Esophagus muscularis mucosa (tissue), 4 donors: Measurements from ENCODE around the gene TNRC6A. TPM values are rescaled to one million over a fixed set of nuclear protein-coding genes. Genes with fewer than 3 reads are reported as not detected.

Experiments used
- DNase-seq: peaks from one replicate; pipeline ENCODE4 v3.0.0-alpha.2; 2017; ENCODE audit errors: extremely low spot score
- H3K27ac ChIP-seq, 4 donors: fragments of 200-600 bp; sonication (generic); replicated peaks in 1 of 4; 1 replicate in 3 of 4; 2 replicates in 1 of 4; pipeline ENCODE4 v1.5.1; 2016 to 2019; ENCODE audit warnings: mild to moderate bottlenecking in 1 of 4
- H3K27me3 ChIP-seq, 4 donors: fragments of 200-600 bp; sonication (generic); one replicate each; pipeline versions ENCODE4 v1.5.1 to v1.6.0; 2016 to 2019
- H3K36me3 ChIP-seq, 4 donors: fragments of 200-600 bp; sonication (generic); one replicate each; pipeline ENCODE4 v1.5.1; 2016 to 2019
- H3K4me1 ChIP-seq, 4 donors: fragments of 200-600 bp; sonication (generic); one replicate each; pipeline ENCODE4 v1.5.1; 2016 to 2019
- H3K4me3 ChIP-seq, 4 donors: fragments of 200-600 bp; sonication (generic); 1 replicate in 2 of 4; 2 replicates in 2 of 4; pipeline ENCODE4 v1.5.1; 2016 to 2019; ENCODE audit warnings: mild to moderate bottlenecking in 4 of 4, moderate library complexity in 1 of 4
- H3K9me3 ChIP-seq, 4 donors: fragments of 200-600 bp; sonication (generic); 1 replicate in 3 of 4; 2 replicates in 1 of 4; pipeline ENCODE4 v1.5.1; 2016 to 2019
- EP300 ChIP-seq: sonication (generic); formaldehyde crosslinking; IDR thresholded peaks from one replicate; pipeline ENCODE4 v1.6.1; 2017; ENCODE audit warnings: antibody characterized with exemption
- POLR2A ChIP-seq: fragments of 450-650 bp; IDR thresholded peaks from one replicate; pipeline ENCODE4 v1.6.1; 2017; ENCODE audit warnings: antibody characterized with exemption, moderate library complexity, mild to moderate bottlenecking, low read depth
- POLR2AphosphoS5 ChIP-seq, 2 donors: sonication (generic); formaldehyde crosslinking; IDR thresholded peaks; one replicate each; pipeline ENCODE4 v1.6.1; 2017; ENCODE audit warnings: antibody characterized with exemption in 2 of 2
- WGBS: methylation state at CpG from one replicate; pipeline ENCODE4 v1.1.5; 2018; 5-methylcytosine and 5-hydroxymethylcytosine counted together
- intact Hi-C: fragments of 100-400 bp; cut with DNase I; formaldehyde crosslinking; loops from one replicate; pipeline ENCODE4 v1.15.1; 2023
- total RNA-seq, 4 donors: library from RNA; depleted of rRNA; stranded (reverse); fragments of >200 nt; gene quantifications; one replicate each; pipeline versions ENCODE4 v1.1.0 to v1.2.1, GENCODE V29; 2016
- TF ChIP-seq, protein P1 (sequence below), 3 experiments: fragments of 200-600 bp in 2 of 3; fragments of 450-650 bp in 1 of 3; sonication (generic) in 2 of 3; IDR thresholded peaks; one replicate each; pipeline ENCODE4 v1.5.1; 2017 to 2019; ENCODE audit warnings: antibody characterized with exemption in 3 of 3, mild to moderate bottlenecking in 2 of 3, moderate library complexity in 1 of 3

Gene TNRC6A
- total RNA-seq, 4 donors from 2014 or later: 44.1 to 50.7 (median 46.4) TPM

DNA sequence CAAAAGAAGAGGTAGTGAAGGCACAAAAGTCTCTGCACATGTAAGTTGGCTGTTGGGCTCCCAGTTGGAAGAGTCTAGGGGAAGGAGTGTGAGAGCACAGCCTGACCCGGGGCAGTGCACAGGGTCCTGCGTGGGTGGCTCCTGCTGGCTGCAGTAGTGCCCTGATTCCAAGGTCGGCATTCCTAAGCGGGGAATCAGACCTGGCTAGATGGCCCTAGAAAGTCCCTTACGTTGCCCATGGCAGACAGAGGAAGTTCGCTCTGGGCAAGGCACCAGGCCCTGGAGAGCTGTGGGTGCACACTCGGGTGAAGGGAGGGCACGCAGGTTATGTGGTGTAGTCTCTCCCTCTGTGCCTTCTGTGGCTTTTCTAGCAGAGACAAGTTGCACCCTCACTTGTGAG, 93.5 kb downstream of the TNRC6A start:
- intact Hi-C loops: no loop called here
- no peak overlapping the region for H3K27ac ChIP-seq
- TF ChIP-seq, protein P1, sequence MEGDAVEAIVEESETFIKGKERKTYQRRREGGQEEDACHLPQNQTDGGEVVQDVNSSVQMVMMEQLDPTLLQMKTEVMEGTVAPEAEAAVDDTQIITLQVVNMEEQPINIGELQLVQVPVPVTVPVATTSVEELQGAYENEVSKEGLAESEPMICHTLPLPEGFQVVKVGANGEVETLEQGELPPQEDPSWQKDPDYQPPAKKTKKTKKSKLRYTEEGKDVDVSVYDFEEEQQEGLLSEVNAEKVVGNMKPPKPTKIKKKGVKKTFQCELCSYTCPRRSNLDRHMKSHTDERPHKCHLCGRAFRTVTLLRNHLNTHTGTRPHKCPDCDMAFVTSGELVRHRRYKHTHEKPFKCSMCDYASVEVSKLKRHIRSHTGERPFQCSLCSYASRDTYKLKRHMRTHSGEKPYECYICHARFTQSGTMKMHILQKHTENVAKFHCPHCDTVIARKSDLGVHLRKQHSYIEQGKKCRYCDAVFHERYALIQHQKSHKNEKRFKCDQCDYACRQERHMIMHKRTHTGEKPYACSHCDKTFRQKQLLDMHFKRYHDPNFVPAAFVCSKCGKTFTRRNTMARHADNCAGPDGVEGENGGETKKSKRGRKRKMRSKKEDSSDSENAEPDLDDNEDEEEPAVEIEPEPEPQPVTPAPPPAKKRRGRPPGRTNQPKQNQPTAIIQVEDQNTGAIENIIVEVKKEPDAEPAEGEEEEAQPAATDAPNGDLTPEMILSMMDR (IDR thresholded peaks at IDR 0.05): no peak
- no peak for TF ChIP-seq POLR2AphosphoS5 (IDR thresholded peaks at IDR 0.05)
- no peak for TF ChIP-seq EP300
- no peak for TF ChIP-seq POLR2A
- no peak for DNase-seq
- WGBS: 88% methylated on average over 1 of the region's 8 CpGs
- no peaks in the 10 kb centered on the region for H3K27me3 ChIP-seq
- peaks cover 4 to 11% (median 9%) of the 10 kb centered on the region in 4 donors for H3K4me1 ChIP-seq
- H3K4me3 ChIP-seq: no peak overlapping the region
- no peaks in the 10 kb centered on the region for H3K9me3 ChIP-seq
- peaks cover 68 to 100% (median 86%) of the 10 kb centered on the region in 4 donors for H3K36me3 ChIP-seq

DNA sequence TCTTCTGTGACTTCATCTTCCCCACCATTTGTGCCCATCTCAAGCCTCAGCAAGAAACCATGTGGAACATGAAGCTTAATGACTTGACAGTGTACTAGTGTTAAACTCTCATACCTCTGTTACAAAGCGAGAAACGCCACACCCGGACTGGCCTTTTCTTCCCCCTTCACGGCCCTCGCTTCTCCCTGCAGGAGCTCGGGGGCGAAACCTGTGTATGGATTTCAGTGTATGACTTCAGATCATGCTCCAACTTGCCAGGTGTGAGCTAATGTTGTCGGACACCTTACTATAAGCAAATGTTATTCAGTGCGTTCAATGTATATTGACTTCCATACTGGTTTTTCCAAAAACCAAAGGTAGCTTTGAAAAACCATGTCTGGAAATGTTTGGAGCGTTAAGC, 96.2 kb downstream of the TNRC6A start:
- H3K4me1 ChIP-seq: peaks cover 4 to 8% (median 5%) of the 10 kb centered on the region in 4 donors
- H3K27ac ChIP-seq: peak overlapping the region in 3 of 4 donors; percentile 27 to 36 (median 33)
- 77% methylated on average over 10 of the region's 10 CpGs for WGBS
- H3K36me3 ChIP-seq: peaks cover 46 to 80% (median 77%) of the 10 kb centered on the region in 4 donors
- no peaks in the 10 kb centered on the region for H3K27me3 ChIP-seq
- intact Hi-C loops: no loop called here
- TF ChIP-seq POLR2AphosphoS5 (IDR thresholded peaks at IDR 0.05) (no peak), POLR2A (no peak), EP300 (no peak)
- TF ChIP-seq, protein P1 (IDR thresholded peaks at IDR 0.05): no peak
- no peak overlapping the region for H3K4me3 ChIP-seq
- no peaks in the 10 kb centered on the region for H3K9me3 ChIP-seq
- DNase-seq: no peak

DNA sequence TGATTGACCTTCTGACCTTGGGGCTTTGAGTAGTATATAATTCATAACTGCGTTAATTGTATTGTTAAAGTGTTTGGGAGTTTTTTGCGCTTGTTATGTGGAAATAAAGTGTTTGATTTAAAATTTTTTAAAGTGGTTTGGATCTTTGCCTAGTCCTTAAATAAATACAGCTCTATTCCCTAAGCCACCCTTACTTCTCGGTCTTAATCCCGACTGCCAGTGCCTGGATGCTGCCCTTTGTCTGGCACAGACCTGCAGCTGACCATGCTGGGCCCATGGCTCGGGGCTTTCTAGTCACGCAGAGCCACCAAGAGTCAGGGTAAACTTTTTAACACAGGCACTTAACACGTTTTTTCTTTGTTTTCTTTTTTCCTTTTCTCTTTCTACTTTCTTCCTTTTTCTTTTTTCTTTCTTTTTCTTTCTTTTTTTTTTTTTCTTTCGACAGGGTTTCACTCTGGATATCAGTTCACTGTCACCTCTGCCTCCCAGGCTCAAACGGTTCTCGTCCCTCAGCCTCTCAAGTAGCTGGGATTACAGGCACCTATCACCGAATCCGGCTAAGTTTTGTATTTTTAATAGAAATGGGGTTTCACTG, 96.7 kb downstream of the TNRC6A start:
- peaks cover 41 to 75% (median 72%) of the 10 kb centered on the region in 4 donors for H3K36me3 ChIP-seq
- DNase-seq: no peak

DNA sequence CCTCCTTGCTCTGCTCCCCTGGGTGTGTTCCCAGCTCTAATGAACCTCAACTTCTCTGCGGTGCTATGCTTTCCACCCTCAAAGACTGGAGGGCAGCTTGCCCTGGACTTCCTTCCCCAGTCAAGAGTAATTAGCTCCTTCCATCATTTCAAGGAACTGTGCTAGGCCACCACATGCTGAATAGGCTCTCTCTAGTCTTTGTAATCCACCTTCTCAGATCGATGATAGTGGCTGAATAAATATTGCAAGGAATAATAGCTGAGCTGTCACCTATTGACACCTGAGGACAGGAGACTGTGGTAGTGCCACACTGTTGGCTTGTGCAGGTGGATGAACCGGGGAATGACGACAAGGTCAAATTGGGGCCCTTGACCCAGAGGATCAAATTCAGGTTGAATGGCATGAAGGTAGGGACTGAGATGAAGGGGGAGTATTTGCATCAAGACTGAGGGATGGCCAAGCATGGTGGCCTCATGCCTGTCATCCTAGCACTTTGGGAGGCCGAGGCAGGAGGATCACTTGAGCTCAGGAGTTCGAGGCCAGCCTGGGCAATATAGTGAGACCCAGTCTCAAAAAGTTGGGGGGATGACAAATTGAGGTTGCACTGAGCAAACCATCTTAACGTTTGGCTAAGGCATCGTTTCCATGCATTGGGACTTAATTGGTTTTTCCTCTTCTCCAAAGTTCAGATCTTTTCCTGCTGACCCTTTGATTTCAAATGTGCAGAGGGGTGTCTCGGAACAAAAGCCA, 97.5 kb downstream of the TNRC6A start:
- no peaks in the 10 kb centered on the region for H3K27me3 ChIP-seq
- peaks cover 33 to 67% (median 64%) of the 10 kb centered on the region in 4 donors for H3K36me3 ChIP-seq
- DNase-seq: no peak
- TF ChIP-seq POLR2AphosphoS5 (IDR thresholded peaks at IDR 0.05) (no peak), EP300 (no peak), POLR2A (no peak)
- TF ChIP-seq, protein P1 (IDR thresholded peaks at IDR 0.05): no peak
- H3K4me1 ChIP-seq: peaks cover 4 to 8% (median 5%) of the 10 kb centered on the region in 4 donors
- intact Hi-C loops: no loop called here
- 92% methylated on average over 9 of the region's 9 CpGs for WGBS
- H3K4me3 ChIP-seq: no peak overlapping the region
- H3K9me3 ChIP-seq: no peaks in the 10 kb centered on the region
- H3K27ac ChIP-seq: peak overlapping the region in 2 of 4 donors; percentile 6 to 27

More for the DNA sequence above, 96.7 kb downstream of the TNRC6A start:
- 73% methylated on average over 12 of the region's 12 CpGs for whole genome bisulfite sequencing
- Histone ChIP-seq H3K4me3 (no peak overlapping the region), H3K27ac (peak overlapping the region in 3 of 4 donors; percentile 6 to 36 (median 27)), H3K4me1 (peaks cover 4 to 8% (median 5%) of the 10 kb centered on the region in 4 donors), H3K27me3 (no peaks in the 10 kb centered on the region), H3K9me3 (no peaks in the 10 kb centered on the region)
- intact Hi-C loops: no loop called here
- TF ChIP-seq EP300: no peak
- TF ChIP-seq POLR2AphosphoS5 (IDR thresholded peaks at IDR 0.05): no peak
- no peak for TF ChIP-seq POLR2A
- TF ChIP-seq, protein P1 (IDR thresholded peaks at IDR 0.05): no peak
